GM06990 (cell line): ENCODE measurements around the gene ERCC6L.

Experiments used
- DNase-seq: peaks from one replicate; pipeline ENCODE4 v3.0.0-alpha.2; 2011; ENCODE audit not compliant: insufficient read length; ENCODE audit errors: extremely low read depth
- H3K27me3 ChIP-seq: replicated peaks from 2 replicates; pipeline ENCODE4 v1.6.0; 2011; ENCODE audit warnings: low read length; ENCODE audit not compliant: control insufficient read depth, insufficient read depth
- H3K36me3 ChIP-seq: 2 replicates; pipeline ENCODE4 v1.5.1; 2011; ENCODE audit warnings: low read length; ENCODE audit not compliant: control insufficient read depth, insufficient read depth
- H3K4me3 ChIP-seq: replicated peaks from 2 replicates; pipeline ENCODE4 v1.5.1; 2011; ENCODE audit warnings: low read depth, mild to moderate bottlenecking, control low read depth, low read length
- TF ChIP-seq, protein P1 (sequence below): IDR thresholded peaks from 2 replicates; pipeline ENCODE4 v1.5.1; 2011; ENCODE audit warnings: low read length, control low read depth, mild to moderate bottlenecking, inconsistent platforms; ENCODE audit not compliant: insufficient read depth, poor library complexity, severe bottlenecking

Gene ERCC6L

DNA sequence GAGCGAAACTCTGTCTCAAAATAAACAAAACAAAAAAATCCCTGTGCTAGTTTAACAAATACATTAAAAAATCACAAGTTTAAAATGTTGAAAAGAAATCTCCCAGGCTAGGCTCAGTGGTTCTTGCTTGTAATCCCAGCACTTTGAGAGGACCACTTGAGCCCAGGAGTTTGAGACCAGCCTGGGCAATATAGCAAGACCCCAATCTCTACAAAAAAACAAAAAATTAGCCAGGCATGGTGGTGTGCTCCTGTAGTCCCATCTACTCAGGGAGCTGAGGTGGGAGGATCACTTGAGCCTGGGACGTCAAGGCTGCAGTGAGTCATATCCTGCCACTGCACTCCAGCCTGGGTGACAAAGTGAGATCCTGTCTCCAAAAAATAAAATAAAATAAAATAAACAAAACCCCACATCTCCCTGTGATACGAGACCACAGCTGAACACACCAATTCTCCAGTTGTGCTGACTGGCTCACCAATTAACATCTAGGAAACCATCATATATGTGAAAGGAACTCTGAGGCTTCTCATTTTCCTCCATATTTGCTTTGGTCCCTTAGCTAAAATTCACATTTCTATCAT lies 30.9 kb upstream of the ERCC6L start:
- Histone ChIP-seq H3K27me3 (no peaks in the 10 kb centered on the region), H3K4me3 (no peak overlapping the region), H3K36me3 (peaks cover 44% of the 10 kb centered on the region)
- TF ChIP-seq, protein P1, sequence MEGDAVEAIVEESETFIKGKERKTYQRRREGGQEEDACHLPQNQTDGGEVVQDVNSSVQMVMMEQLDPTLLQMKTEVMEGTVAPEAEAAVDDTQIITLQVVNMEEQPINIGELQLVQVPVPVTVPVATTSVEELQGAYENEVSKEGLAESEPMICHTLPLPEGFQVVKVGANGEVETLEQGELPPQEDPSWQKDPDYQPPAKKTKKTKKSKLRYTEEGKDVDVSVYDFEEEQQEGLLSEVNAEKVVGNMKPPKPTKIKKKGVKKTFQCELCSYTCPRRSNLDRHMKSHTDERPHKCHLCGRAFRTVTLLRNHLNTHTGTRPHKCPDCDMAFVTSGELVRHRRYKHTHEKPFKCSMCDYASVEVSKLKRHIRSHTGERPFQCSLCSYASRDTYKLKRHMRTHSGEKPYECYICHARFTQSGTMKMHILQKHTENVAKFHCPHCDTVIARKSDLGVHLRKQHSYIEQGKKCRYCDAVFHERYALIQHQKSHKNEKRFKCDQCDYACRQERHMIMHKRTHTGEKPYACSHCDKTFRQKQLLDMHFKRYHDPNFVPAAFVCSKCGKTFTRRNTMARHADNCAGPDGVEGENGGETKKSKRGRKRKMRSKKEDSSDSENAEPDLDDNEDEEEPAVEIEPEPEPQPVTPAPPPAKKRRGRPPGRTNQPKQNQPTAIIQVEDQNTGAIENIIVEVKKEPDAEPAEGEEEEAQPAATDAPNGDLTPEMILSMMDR = no peak
- no peak for DNase-seq

DNA sequence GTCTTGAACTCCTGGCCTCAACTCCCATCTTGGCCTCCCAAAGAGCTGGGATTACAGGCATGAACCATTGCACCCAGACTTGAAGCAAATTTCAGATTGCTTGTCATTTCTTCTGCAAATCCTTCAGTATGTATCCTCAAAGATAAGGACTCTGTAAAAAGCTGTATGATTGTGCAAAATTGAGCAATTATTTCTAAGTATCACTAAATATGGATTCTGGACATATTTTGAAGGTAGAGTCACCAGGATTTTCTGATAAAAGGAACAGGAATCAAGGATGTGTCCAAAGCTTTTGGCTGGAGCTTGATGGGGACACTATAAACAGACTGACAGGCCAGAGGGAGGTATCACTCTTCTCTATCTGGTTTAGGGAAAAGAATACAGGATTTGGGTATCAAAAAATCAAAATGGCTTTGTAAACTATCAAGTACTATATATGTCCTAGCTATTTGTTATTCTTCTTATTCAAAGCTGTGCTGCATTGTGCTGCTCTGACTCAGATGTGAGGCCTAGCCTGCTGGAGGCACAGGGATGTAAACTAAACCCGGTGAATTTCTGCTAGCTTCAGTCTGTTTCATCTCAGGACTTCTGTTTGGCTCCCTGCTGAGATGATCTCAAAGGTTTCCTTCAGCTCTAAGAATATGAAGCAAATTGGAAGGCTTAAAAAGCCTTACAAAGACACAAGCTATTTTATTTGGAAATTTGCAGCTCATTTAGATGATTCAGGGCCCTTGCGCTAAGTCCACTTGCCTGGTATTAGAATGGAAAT lies 30.0 kb upstream of the ERCC6L start:
- no peak for DNase-seq
- Histone ChIP-seq H3K36me3 (peaks cover 40% of the 10 kb centered on the region), H3K27me3 (no peaks in the 10 kb centered on the region), H3K4me3 (no peak overlapping the region)
- TF ChIP-seq, protein P1 = no peak

DNA sequence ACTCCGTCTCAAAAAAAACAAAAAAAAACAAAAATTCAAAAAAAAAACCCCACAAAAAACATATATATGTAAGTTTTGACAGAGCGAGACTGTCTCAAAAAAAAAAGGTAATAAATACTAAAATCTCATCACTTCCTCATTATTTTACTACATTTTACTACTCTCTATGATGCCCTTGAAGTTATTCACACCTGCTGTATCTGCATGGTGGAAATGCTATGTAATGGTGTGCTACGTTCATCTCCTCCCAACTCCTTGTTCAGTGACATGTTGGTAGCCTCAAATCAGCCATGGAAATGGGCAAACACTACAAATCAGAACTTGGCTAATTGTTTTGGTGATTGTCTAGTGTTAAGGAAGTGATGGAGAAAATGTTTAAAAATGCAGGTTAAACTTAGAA lies 26.4 kb upstream of the ERCC6L start:
- peaks cover 15% of the 10 kb centered on the region for H3K36me3 ChIP-seq
- DNase-seq = no peak
- no peak overlapping the region for H3K4me3 ChIP-seq
- H3K27me3 ChIP-seq = no peaks in the 10 kb centered on the region
- TF ChIP-seq, protein P1 = no peak

DNA sequence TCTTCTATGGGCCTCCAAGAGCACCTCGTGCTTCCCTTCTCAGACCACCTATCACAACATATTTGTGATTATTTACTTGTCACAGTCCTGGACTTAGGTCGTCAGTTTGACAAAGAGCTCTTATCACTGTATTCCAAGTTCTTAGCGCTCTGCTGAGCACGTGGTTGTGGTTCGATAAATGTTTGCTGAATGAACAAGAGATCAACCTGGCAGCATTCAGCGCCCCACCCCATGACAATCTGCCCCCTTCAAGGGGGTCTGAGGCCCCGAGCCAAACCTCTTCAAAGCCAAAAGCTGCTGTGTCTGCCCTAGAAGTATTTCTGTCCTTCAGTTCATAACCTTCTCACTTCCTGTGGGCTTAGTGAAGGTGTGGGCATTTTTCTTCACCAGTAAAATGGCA lies 23.2 kb upstream of the ERCC6L start:
- Histone ChIP-seq H3K36me3 (no peaks in the 10 kb centered on the region), H3K4me3 (no peak overlapping the region), H3K27me3 (no peaks in the 10 kb centered on the region; the same call in 1 of the 2 replicates)
- TF ChIP-seq, protein P1 = no peak
- no peak for DNase-seq

DNA sequence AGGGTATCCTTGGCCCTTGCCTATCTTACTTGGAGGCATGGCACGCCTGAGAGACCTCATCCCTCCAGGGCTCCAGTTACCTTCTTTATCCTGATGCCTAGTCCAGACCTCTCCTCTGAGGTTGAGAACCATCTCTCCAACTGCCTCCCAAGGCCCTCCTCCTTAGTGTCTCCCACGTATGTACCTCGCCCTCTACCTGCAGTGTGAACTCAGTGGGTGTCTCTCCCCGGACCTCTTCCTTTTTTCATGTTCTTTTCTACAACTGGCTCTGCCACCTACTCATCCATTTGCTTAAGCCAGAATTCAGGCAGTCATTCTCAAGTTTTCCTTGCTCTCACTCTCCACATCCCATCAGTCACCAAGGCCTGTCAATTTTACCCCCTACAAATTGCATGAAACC lies 21.6 kb upstream of the ERCC6L start:
- TF ChIP-seq, protein P1 = no peak

More for the DNA sequence above, 21.6 kb upstream of the ERCC6L start:
- Histone ChIP-seq H3K4me3 (no peak overlapping the region), H3K27me3 (no peaks in the 10 kb centered on the region; the same call in 1 of the 2 replicates), H3K36me3 (no peaks in the 10 kb centered on the region)
- DNase-seq = no peak
